HepG2 (cell line): ENCODE measurements around the gene RIPOR3. TPM values are rescaled to one million over a fixed set of nuclear protein-coding genes. Genes with fewer than 3 reads are reported as not detected.

ENCODE experiments used
- AKNA ChIP-seq: sonication (generic); formaldehyde crosslinking; IDR thresholded peaks from 2 replicates; pipeline ENCODE4 v1.4.0; 2020; ENCODE audit warnings: missing genetic modification reagents, borderline replicate concordance
- HBP1 ChIP-seq: IDR thresholded peaks from 2 replicates; pipeline ENCODE4 v1.6.1; 2016; ENCODE audit warnings: low read depth, control low read depth
- HMGXB4 ChIP-seq, 2 experiments: sonication (generic) in 1 of 2; formaldehyde crosslinking in 1 of 2; IDR thresholded peaks; 2 replicates each; pipeline versions ENCODE4 v1.4.0 to v1.6.1; 2018 to 2020; ENCODE audit warnings: missing genetic modification reagents in 2 of 2, borderline replicate concordance in 1 of 2, low read depth in 1 of 2, mild to moderate bottlenecking in 1 of 2, missing biosample characterization in 1 of 2
- KDM6A ChIP-seq: IDR thresholded peaks from 2 replicates; pipeline ENCODE4 v1.6.1; 2016; ENCODE audit warnings: low read depth
- ZBTB3 ChIP-seq: sonication (generic); formaldehyde crosslinking; IDR thresholded peaks from 2 replicates; pipeline ENCODE4 v1.4.0; 2020; ENCODE audit warnings: low read depth, mild to moderate bottlenecking, moderate library complexity, missing genetic modification reagents, borderline replicate concordance
- ZIK1 ChIP-seq: sonication (generic); formaldehyde crosslinking; IDR thresholded peaks from 2 replicates; pipeline ENCODE4 v1.5.0; 2020; ENCODE audit warnings: mild to moderate bottlenecking, low read depth, missing genetic modification reagents, borderline replicate concordance
- ZNF263 ChIP-seq: sonication (generic); formaldehyde crosslinking; IDR thresholded peaks from 2 replicates; pipeline ENCODE4 v1.4.0; 2020; ENCODE audit warnings: missing genetic modification reagents
- ZNF75D ChIP-seq: sonication (generic); formaldehyde crosslinking; IDR thresholded peaks from 2 replicates; pipeline ENCODE4 v1.8.1; 2023; ENCODE audit warnings: missing genetic modification reagents, mild to moderate bottlenecking, borderline replicate concordance
- polyA plus RNA-seq, 8 experiments: library from polyadenylated mRNA; depleted of rRNA in 3 of 8; stranded (reverse) in 7 of 8; unstranded in 1 of 8; fragments of >200 nt; fragmentation: Illumina TruSeq in 4 of 8; extraction: Trizol in 4 of 8; gene quantifications; 2 replicates each; pipeline versions ENCODE4 v1.2.1 to v1.2.3, GENCODE V29; 2011 to 2016; ENCODE audit warnings: low read depth in 4 of 8, missing spikeins in 1 of 8, mixed read lengths in 1 of 8; ENCODE audit not compliant: insufficient read depth in 1 of 8
- total RNA-seq, 5 experiments: library from RNA; depleted of rRNA; stranded (reverse); fragments of >200 nt; fragmentation: Illumina TruSeq; extraction: Trizol; gene quantifications; 2 replicates each; pipeline ENCODE4 v1.2.3, GENCODE V29; 2016; ENCODE audit warnings: low read depth in 1 of 5
- TF ChIP-seq, protein P1 (sequence below): sonication (generic); formaldehyde crosslinking; IDR thresholded peaks from 2 replicates; pipeline ENCODE4 v1.5.1; 2020; ENCODE audit warnings: missing genetic modification reagents, mild to moderate bottlenecking, borderline replicate concordance
- TF ChIP-seq, protein P2 (sequence below): sonication (generic); formaldehyde crosslinking; IDR thresholded peaks from 2 replicates; pipeline ENCODE4 v1.9.0; 2021; ENCODE audit warnings: missing genetic modification reagents, mild to moderate bottlenecking, borderline replicate concordance
- TF ChIP-seq, protein P3 (sequence below): sonication (generic); formaldehyde crosslinking; IDR thresholded peaks from 2 replicates; pipeline ENCODE4 v1.5.0; 2020; ENCODE audit warnings: mild to moderate bottlenecking, missing genetic modification reagents

The RIPOR3 gene
- total and polyA plus RNA-seq, 2 of the 13 experiments (the other 11 are each of a cell fraction or from before 2014, with no cell fraction given), result 0.18 TPM; not detected in 1

DNA sequence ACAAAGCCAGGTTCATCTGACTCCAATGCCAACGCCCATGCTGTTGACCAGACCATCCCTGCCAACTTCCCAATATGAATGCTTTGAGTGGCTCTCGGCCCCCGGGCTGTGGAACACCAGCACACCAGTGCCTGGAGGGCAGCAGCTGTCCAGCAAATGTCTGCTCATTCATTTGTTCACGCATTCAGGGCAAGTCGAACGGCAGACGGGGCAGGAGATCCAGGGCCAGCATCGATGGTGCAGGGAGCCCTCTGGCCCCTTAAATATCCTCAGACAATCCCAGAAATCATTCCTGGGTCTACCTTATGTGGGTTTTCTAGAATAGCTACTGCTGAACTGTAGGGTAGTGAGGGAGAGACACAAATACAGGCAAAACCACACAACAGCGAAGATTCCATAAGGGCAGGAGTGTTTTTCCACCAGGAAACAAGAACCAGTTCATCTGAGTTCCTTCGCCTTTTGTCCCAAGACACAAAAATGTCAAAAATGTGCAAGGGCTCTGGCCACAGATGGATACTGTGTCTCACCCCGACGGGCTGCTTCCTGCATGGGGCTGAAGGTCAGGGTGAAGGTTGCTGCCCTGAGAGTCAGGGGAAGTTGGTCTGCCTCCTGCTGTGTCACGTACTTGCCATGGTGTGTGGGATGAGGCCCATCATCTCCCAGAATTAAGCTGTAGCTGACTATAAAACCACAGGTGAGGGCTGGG is 15.5 kb downstream of the RIPOR3 start (continued):
- TF ChIP-seq HBP1 (no peak; the same call in 1 of the 2 replicates), ZNF263 (CRISPR knock-in tag) (0 out of 2 replicates have a peak, but pooled peaks have one; percentile 25), AKNA (CRISPR knock-in tag) (no peak), ZIK1 (CRISPR knock-in tag) (0 out of 2 replicates have a peak, but pooled peaks have one; percentile 52), ZBTB3 (CRISPR knock-in tag) (0 out of 2 replicates have a peak, but pooled peaks have one; percentile 45), ZNF75D (CRISPR knock-in tag) (no peak), KDM6A (CRISPR knock-in tag) (peak; percentile 39; the same call in 1 of the 2 replicates), HMGXB4 (CRISPR knock-in tag; IDR thresholded peaks at IDR 0.05; ENCODE audit: borderline replicate concordance in 1 of 2, low read depth in 1 of 2) (peak; percentile 44 to 51; a peak in 2 of 4 replicates)
- TF ChIP-seq, protein P1, sequence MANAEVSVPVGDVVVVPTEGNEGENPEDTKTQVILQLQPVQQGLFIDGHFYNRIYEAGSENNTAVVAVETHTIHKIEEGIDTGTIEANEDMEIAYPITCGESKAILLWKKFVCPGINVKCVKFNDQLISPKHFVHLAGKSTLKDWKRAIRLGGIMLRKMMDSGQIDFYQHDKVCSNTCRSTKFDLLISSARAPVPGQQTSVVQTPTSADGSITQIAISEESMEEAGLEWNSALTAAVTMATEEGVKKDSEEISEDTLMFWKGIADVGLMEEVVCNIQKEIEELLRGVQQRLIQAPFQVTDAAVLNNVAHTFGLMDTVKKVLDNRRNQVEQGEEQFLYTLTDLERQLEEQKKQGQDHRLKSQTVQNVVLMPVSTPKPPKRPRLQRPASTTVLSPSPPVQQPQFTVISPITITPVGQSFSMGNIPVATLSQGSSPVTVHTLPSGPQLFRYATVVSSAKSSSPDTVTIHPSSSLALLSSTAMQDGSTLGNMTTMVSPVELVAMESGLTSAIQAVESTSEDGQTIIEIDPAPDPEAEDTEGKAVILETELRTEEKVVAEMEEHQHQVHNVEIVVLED (CRISPR knock-in tag), result peak; percentile 64
- TF ChIP-seq, protein P2, sequence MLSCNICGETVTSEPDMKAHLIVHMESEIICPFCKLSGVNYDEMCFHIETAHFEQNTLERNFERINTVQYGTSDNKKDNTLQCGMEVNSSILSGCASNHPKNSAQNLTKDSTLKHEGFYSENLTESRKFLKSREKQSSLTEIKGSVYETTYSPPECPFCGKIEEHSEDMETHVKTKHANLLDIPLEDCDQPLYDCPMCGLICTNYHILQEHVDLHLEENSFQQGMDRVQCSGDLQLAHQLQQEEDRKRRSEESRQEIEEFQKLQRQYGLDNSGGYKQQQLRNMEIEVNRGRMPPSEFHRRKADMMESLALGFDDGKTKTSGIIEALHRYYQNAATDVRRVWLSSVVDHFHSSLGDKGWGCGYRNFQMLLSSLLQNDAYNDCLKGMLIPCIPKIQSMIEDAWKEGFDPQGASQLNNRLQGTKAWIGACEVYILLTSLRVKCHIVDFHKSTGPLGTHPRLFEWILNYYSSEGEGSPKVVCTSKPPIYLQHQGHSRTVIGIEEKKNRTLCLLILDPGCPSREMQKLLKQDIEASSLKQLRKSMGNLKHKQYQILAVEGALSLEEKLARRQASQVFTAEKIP, result no peak
- TF ChIP-seq, protein P3, sequence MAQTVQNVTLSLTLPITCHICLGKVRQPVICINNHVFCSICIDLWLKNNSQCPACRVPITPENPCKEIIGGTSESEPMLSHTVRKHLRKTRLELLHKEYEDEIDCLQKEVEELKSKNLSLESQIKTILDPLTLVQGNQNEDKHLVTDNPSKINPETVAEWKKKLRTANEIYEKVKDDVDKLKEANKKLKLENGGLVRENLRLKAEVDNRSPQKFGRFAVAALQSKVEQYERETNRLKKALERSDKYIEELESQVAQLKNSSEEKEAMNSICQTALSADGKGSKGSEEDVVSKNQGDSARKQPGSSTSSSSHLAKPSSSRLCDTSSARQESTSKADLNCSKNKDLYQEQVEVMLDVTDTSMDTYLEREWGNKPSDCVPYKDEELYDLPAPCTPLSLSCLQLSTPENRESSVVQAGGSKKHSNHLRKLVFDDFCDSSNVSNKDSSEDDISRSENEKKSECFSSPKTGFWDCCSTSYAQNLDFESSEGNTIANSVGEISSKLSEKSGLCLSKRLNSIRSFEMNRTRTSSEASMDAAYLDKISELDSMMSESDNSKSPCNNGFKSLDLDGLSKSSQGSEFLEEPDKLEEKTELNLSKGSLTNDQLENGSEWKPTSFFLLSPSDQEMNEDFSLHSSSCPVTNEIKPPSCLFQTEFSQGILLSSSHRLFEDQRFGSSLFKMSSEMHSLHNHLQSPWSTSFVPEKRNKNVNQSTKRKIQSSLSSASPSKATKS (CRISPR knock-in tag), result no peak
